ENCODE results near the gene ADGRG7. TPM values are rescaled to one million over a fixed set of nuclear protein-coding genes. Genes with fewer than 3 reads are reported as not detected.

The ADGRG7 gene
- total RNA-seq, 6 donors from 2014 or later: not detected

DNA sequence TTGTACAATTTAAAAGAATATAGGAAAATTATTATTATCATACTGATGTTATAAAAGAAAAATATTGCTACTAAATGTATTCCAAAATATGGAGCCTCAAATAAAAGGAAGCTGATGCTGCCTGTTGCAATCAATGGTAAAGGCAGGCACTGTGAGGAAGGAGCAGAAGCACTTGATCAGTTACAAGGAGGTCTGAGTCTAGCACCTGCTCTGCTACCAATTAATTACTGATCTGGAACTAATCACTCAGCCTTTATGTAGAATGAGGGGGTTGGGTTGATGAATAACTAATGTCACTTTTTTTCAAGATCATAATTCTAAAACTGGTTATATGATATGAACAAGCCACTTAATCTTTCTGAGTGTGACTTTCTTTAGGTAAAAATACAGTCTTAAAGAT, 5.5 kb downstream of the ADGRG7 start:
- TF ChIP-seq POLR2A (IDR thresholded peaks at IDR 0.05): no peak
- TF ChIP-seq POLR2AphosphoS5 (IDR thresholded peaks at IDR 0.05): no peak
- no peak for TF ChIP-seq CTCF (IDR thresholded peaks at IDR 0.05)
- TF ChIP-seq EP300 (IDR thresholded peaks at IDR 0.05): no peak
- H3K36me3 ChIP-seq: no peaks in the 10 kb centered on the region
- H3K27ac ChIP-seq: no peak overlapping the region
- DNase-seq (no peak), ATAC-seq (ENCODE audit: low FRiP score in 2 of 2) (no peak)
- no peaks in the 10 kb centered on the region for H3K9me3 ChIP-seq
- no peaks in the 10 kb centered on the region for H3K27me3 ChIP-seq
- no peak overlapping the region for H3K4me3 ChIP-seq
- H3K4me1 ChIP-seq: no peaks in the 10 kb centered on the region

- ATAC-seq (ENCODE audit: low FRiP score in 2 of 2): no peak
- Histone ChIP-seq H3K27me3 (no peaks in the 10 kb centered on the region), H3K4me1 (no peaks in the 10 kb centered on the region), H3K27ac (no peak overlapping the region), H3K4me3 (no peak overlapping the region), H3K9me3 (no peaks in the 10 kb centered on the region), H3K36me3 (no peaks in the 10 kb centered on the region)
- TF ChIP-seq CTCF (IDR thresholded peaks at IDR 0.05) (no peak), POLR2A (IDR thresholded peaks at IDR 0.05) (no peak), POLR2AphosphoS5 (IDR thresholded peaks at IDR 0.05) (no peak), EP300 (IDR thresholded peaks at IDR 0.05) (no peak)
- no peak for DNase-seq
Measured at GRCh38 chr3:100615684-100616083, 6.3 kb downstream of the ADGRG7 start.

GRCh38 chr3:100621251-100621650, 11.8 kb downstream of the ADGRG7 start:
- TF ChIP-seq POLR2A (IDR thresholded peaks at IDR 0.05) (no peak), POLR2AphosphoS5 (IDR thresholded peaks at IDR 0.05) (no peak)
- Histone ChIP-seq H3K4me3 (no peak overlapping the region), H3K36me3 (no peaks in the 10 kb centered on the region), H3K27me3 (no peaks in the 10 kb centered on the region), H3K27ac (no peak overlapping the region), H3K9me3 (no peaks in the 10 kb centered on the region), H3K4me1 (no peaks in the 10 kb centered on the region)
- ATAC-seq (ENCODE audit: low FRiP score in 2 of 2): no peak
- no peak for DNase-seq

- WGBS, 2 donors: 54 to 77% methylated on average over 2 of the region's 2 CpGs
- no peak overlapping the region for H3K27ac ChIP-seq
- TF ChIP-seq POLR2AphosphoS5 (IDR thresholded peaks at IDR 0.05) (no peak), POLR2A (IDR thresholded peaks at IDR 0.05) (no peak), CTCF (IDR thresholded peaks at IDR 0.05) (no peak), EP300 (IDR thresholded peaks at IDR 0.05) (no peak)
- ATAC-seq (ENCODE audit: low FRiP score in 2 of 2) (no peak), DNase-seq (no peak)
- no peaks in the 10 kb centered on the region for H3K9me3 ChIP-seq
- no peaks in the 10 kb centered on the region for H3K4me1 ChIP-seq
- no peaks in the 10 kb centered on the region for H3K27me3 ChIP-seq
- no peak overlapping the region for H3K4me3 ChIP-seq
- no peaks in the 10 kb centered on the region for H3K36me3 ChIP-seq
Measured at GRCh38 chr3:100627491-100627890, 18.1 kb downstream of the ADGRG7 start.

DNA sequence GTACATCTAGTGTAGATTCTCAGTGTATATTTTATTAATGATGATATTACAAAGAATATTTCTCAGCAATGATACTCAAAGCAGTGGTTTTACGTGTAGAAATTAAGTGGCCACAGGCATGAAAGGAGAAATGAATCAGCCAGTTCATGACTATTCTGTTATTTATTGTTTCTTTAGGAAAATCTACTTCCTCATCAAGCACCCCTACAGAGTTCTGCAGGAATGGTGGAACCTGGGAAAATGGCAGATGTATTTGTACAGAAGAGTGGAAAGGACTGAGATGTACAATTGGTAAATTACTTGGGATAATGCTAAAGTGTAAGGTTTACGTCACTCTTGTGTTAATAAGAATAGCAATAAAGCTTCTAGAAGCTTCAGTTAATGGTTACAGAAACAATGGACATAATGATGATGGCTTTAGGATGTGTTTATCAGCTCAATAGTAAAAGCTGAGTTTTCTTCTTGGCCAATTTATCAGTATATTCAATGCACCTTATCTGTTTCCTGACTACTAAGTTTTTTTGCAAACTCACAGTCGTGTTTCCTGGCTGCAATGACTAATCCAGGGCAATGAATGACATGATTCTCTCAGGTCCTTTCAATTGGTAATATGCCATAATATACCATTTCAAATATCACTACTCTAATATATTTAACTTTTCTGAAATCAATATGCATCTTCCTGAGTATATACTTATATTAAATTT, 20.2 kb downstream of the ADGRG7 start:
- DNase-seq (no peak), ATAC-seq (ENCODE audit: low FRiP score in 2 of 2) (no peak)
- TF ChIP-seq CTCF (IDR thresholded peaks at IDR 0.05): no peak
- no peak for TF ChIP-seq EP300 (IDR thresholded peaks at IDR 0.05)
- no peak for TF ChIP-seq POLR2AphosphoS5 (IDR thresholded peaks at IDR 0.05)
- TF ChIP-seq POLR2A (IDR thresholded peaks at IDR 0.05): no peak
- H3K9me3 ChIP-seq: no peaks in the 10 kb centered on the region
- H3K36me3 ChIP-seq: no peaks in the 10 kb centered on the region
- no peak overlapping the region for H3K27ac ChIP-seq
- H3K4me1 ChIP-seq: no peaks in the 10 kb centered on the region
- no peaks in the 10 kb centered on the region for H3K27me3 ChIP-seq
- no peak overlapping the region for H3K4me3 ChIP-seq
- WGBS, 2 donors: 61% methylated on average over 3 of the region's 3 CpGs
